SK-N-SH treated with all-trans-retinoic acid at 6 μM for 48 hours (cell line): ENCODE measurements around the gene PHF2.

ENCODE experiments used
- ATAC-seq: fragments of 200-7000 bp; cut with Tn5 transposase; 3 replicates; pipeline ENCODE4 v1.9.1; 2020; ENCODE audit warnings: mild to moderate bottlenecking, moderate library complexity
- ARNTL ChIP-seq: fragments of 450-650 bp; formaldehyde crosslinking; IDR thresholded peaks from 2 replicates; pipeline ENCODE4 v1.5.0; 2020; ENCODE audit warnings: low read depth, mild to moderate bottlenecking, moderate library complexity, borderline replicate concordance
- CSDC2 ChIP-seq: fragments of 250-450 bp; sonication (Bioruptor Pico); IDR thresholded peaks from 2 replicates; pipeline ENCODE4 v1.5.0; 2020; ENCODE audit warnings: mild to moderate bottlenecking, moderate library complexity
- ESRRG ChIP-seq: fragments of 250-450 bp; sonication (Bioruptor Pico); IDR thresholded peaks from 2 replicates; pipeline ENCODE4 v1.6.1; 2021; ENCODE audit warnings: mild to moderate bottlenecking
- GLIS3 ChIP-seq: fragments of 250-450 bp; sonication (Bioruptor Pico); IDR thresholded peaks from 2 replicates; pipeline ENCODE4 v1.5.0; 2020; ENCODE audit warnings: mild to moderate bottlenecking, moderate library complexity
- ISL1 ChIP-seq: fragments of 250-450 bp; sonication (Bioruptor Pico); IDR thresholded peaks from 2 replicates; pipeline ENCODE4 v2.1.2; 2022; ENCODE audit warnings: mild to moderate bottlenecking, moderate library complexity
- PPARA ChIP-seq: fragments of 250-450 bp; sonication (Bioruptor Pico); IDR thresholded peaks from 2 replicates; pipeline ENCODE4 v1.5.0; 2020; ENCODE audit warnings: mild to moderate bottlenecking, borderline replicate concordance
- RARB ChIP-seq: fragments of 250-450 bp; sonication (Bioruptor Pico); IDR thresholded peaks from 2 replicates; pipeline ENCODE4 v1.8.0; 2021; ENCODE audit warnings: mild to moderate bottlenecking, moderate library complexity
- TCF4 ChIP-seq: fragments of 250-450 bp; sonication (Bioruptor Pico); IDR thresholded peaks from 2 replicates; pipeline ENCODE4 v1.8.0; 2021; ENCODE audit warnings: mild to moderate bottlenecking, moderate library complexity, borderline replicate concordance
- ZC3H10 ChIP-seq: fragments of 250-450 bp; sonication (Bioruptor Pico); IDR thresholded peaks from 2 replicates; pipeline ENCODE4 v1.5.1; 2021; ENCODE audit warnings: mild to moderate bottlenecking, moderate library complexity
- ZFP3 ChIP-seq: fragments of 250-450 bp; sonication (Bioruptor Pico); IDR thresholded peaks from 2 replicates; pipeline ENCODE4 v1.5.0; 2020; ENCODE audit warnings: mild to moderate bottlenecking, moderate library complexity
- ZFP30 ChIP-seq: fragments of 450-650 bp; formaldehyde crosslinking; IDR thresholded peaks from 2 replicates; pipeline ENCODE4 v1.5.0; 2022; ENCODE audit warnings: mild to moderate bottlenecking, moderate library complexity
- ZNF70 ChIP-seq: fragments of 450-650 bp; formaldehyde crosslinking; IDR thresholded peaks from 2 replicates; pipeline ENCODE4 v1.5.0; 2020; ENCODE audit warnings: mild to moderate bottlenecking, moderate library complexity
- TF ChIP-seq, protein P1 (sequence below): fragments of 250-450 bp; sonication (Bioruptor Pico); IDR thresholded peaks from 2 replicates; pipeline ENCODE4 v1.8.0; 2021; ENCODE audit warnings: low read depth, mild to moderate bottlenecking, moderate library complexity, borderline replicate concordance
- TF ChIP-seq, protein P2 (sequence below): fragments of 250-450 bp; sonication (Bioruptor Pico); IDR thresholded peaks from 2 replicates; pipeline ENCODE4 v1.5.1; 2021; ENCODE audit warnings: mild to moderate bottlenecking, moderate library complexity
- TF ChIP-seq, protein P3 (sequence below): fragments of 250-450 bp; sonication (Bioruptor Pico); IDR thresholded peaks from 2 replicates; pipeline ENCODE4 v1.8.0; 2020; ENCODE audit warnings: mild to moderate bottlenecking, moderate library complexity, borderline replicate concordance
- TF ChIP-seq, protein P4 (sequence below): fragments of 250-450 bp; sonication (Bioruptor Pico); IDR thresholded peaks from 2 replicates; pipeline ENCODE4 v1.5.0; 2020; ENCODE audit warnings: mild to moderate bottlenecking, moderate library complexity
- TF ChIP-seq, protein P5 (sequence below): fragments of 250-450 bp; sonication (Bioruptor Pico); IDR thresholded peaks from 2 replicates; pipeline ENCODE4 v1.5.1; 2020; ENCODE audit warnings: low read depth, mild to moderate bottlenecking, moderate library complexity

The PHF2 gene

DNA sequence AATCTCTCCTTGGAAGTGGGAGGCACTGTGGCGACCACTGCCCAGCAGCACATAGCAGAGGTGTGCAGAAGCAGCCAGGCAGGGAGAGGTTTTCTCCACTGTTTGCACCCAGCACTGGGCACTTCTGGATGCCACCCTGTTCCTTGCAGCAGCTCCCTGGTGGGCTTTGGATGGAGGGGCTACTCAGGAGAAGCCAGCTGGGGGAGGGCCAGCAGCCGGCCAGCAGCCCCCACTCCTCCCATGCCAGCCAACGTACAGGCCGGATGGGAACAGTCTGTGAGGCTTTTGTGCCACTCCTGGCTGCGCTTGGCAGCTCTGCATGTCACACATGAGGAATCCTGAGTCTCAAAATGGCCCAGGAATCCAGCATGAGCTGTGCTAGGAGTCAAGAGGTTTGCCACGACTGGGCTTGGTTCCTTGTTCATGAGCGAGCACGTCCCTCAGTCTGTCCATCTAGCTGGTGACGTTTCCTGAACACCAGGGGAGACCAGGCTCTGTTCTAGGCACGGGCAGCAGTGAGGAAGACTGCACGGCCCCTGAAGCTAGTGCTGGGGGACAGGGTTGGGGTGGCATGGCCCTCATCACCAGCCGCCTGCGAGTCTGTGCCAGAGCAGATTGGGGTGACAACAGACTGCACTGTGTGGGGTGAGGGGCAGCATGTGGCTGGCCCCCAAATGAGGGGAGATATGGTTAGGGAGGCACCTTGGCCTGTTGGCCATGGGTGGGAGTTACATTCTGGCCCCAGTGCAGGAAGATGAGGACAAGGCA, 10.1 kb downstream of the PHF2 start:
- TF ChIP-seq ZFP30 (CRISPR knock-in tag), result no peak
- no peak for TF ChIP-seq ZC3H10
- TF ChIP-seq, protein P1, sequence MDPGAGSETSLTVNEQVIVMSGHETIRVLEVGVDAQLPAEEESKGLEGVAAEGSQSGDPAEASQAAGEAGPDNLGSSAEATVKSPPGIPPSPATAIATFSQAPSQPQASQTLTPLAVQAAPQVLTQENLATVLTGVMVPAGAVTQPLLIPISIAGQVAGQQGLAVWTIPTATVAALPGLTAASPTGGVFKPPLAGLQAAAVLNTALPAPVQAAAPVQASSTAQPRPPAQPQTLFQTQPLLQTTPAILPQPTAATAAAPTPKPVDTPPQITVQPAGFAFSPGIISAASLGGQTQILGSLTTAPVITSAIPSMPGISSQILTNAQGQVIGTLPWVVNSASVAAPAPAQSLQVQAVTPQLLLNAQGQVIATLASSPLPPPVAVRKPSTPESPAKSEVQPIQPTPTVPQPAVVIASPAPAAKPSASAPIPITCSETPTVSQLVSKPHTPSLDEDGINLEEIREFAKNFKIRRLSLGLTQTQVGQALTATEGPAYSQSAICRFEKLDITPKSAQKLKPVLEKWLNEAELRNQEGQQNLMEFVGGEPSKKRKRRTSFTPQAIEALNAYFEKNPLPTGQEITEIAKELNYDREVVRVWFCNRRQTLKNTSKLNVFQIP (CRISPR knock-in tag), result no peak
- no peak for ATAC-seq

DNA sequence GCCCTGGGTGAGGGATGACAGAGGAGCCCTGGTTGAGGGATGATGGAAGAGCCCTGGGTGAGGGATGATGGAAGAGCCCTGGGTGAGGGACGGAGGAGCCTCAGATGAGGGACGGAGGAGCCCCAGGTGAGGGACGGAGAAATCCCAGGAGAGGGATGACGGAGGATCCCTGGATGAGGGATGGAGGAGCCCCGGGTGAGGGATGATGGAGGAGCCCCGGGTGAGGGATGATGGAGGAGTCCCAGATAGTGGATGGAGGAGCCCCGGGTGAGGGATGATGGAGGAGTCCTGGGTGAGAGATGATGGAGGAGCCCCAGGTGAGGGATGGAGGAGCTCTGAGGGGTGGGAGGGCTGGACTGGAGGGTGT, 10.9 kb downstream of the PHF2 start:
- ATAC-seq, result no peak
- TF ChIP-seq GLIS3 (CRISPR knock-in tag), result no peak
- TF ChIP-seq ISL1 (CRISPR knock-in tag), result no peak
- TF ChIP-seq, all 23 proteins: peak for 0

DNA sequence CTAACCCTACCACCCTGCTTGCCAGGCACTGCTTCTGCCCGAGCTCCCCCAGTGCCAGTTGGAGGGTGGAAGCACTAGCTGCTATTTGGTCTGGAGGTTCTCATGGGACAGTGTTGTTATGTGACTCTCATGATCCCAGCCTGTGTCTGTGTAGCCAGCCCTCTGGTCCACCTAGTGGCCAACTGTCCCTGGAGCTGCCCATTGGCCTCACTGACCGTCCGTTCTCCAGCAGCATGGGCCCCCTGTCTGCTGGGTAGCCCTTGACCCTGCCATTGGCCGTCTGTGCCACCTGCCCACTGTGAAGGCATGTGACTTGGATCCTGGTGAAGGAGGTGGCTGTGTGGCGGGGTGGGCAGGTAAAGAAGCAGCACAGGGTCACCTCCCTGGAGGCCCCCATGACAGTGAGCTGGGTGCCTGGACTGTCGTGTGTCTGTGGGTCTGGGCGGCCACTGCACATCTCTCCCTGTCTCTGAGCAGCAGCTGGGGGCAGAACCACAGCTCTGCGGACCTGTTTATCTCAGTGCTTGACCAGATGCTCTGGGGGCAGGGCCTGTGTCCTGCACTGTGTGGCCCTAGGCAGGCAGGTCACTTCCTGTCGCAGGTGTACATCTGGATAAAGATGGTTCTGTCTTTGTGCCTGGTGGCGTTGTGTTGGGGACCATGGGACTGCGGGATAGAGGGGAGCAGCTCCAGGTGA, 11.4 kb downstream of the PHF2 start:
- TF ChIP-seq, protein P2, sequence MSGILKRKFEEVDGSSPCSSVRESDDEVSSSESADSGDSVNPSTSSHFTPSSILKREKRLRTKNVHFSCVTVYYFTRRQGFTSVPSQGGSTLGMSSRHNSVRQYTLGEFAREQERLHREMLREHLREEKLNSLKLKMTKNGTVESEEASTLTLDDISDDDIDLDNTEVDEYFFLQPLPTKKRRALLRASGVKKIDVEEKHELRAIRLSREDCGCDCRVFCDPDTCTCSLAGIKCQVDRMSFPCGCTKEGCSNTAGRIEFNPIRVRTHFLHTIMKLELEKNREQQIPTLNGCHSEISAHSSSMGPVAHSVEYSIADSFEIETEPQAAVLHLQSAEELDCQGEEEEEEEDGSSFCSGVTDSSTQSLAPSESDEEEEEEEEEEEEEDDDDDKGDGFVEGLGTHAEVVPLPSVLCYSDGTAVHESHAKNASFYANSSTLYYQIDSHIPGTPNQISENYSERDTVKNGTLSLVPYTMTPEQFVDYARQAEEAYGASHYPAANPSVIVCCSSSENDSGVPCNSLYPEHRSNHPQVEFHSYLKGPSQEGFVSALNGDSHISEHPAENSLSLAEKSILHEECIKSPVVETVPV, result no peak
- TF ChIP-seq, protein P3, sequence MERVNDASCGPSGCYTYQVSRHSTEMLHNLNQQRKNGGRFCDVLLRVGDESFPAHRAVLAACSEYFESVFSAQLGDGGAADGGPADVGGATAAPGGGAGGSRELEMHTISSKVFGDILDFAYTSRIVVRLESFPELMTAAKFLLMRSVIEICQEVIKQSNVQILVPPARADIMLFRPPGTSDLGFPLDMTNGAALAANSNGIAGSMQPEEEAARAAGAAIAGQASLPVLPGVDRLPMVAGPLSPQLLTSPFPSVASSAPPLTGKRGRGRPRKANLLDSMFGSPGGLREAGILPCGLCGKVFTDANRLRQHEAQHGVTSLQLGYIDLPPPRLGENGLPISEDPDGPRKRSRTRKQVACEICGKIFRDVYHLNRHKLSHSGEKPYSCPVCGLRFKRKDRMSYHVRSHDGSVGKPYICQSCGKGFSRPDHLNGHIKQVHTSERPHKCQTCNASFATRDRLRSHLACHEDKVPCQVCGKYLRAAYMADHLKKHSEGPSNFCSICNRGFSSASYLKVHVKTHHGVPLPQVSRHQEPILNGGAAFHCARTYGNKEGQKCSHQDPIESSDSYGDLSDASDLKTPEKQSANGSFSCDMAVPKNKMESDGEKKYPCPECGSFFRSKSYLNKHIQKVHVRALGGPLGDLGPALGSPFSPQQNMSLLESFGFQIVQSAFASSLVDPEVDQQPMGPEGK (CRISPR knock-in tag), result no peak
- TF ChIP-seq, all 23 proteins: peak for 0
- ATAC-seq, result peak; percentile 58; the same call in 2 of the 3 replicates

DNA sequence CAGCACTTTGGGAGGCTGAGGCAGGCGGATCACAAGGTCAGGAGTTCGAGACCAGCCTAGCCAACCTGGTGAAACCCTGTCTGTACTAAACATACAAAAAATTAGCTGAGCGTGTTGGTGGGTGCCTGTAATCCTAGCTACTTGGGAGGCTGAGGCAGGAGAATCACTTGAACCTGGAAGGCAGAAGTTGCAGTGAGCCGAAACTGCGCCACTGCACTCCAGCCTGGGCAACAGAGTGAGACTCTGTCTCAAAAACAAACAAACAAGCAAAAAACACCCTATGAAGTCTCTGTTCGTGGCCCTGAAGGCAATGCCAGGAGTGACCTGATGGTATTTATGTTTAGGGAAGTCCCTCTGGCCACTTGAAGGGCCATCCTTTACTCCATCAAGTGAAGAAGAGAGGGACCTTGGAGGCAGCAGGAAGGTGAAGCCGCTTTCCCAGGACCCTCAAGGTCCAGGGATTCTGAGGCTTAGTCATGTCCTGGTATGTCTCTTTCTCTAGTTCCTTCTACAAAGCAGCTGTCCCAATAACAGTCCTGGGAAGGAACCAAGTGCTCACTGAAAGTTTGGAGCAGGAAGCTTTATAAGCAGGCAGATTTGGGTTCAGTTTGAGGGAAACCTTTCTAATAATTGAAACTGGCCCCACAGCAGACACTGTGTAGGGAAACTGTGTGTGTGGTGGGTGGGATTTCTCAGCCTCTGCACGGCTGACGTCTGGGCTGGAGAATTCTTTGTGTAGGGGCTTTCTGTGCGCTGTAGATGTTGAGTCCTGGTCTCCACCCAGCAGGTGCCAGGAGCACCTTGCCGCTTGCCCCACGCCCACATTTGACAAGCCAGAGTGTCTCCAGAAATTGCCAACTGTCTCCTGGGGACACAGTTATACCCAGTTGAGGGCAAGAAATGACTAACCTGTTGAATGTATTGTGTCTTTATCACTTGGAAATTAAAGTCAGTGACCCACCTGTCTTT, 12.5 kb downstream of the PHF2 start:
- ATAC-seq, result peak; percentile 13; the same call in 1 of the 3 replicates
- TF ChIP-seq ZNF70 (CRISPR knock-in tag), result no peak
- TF ChIP-seq, protein P4, sequence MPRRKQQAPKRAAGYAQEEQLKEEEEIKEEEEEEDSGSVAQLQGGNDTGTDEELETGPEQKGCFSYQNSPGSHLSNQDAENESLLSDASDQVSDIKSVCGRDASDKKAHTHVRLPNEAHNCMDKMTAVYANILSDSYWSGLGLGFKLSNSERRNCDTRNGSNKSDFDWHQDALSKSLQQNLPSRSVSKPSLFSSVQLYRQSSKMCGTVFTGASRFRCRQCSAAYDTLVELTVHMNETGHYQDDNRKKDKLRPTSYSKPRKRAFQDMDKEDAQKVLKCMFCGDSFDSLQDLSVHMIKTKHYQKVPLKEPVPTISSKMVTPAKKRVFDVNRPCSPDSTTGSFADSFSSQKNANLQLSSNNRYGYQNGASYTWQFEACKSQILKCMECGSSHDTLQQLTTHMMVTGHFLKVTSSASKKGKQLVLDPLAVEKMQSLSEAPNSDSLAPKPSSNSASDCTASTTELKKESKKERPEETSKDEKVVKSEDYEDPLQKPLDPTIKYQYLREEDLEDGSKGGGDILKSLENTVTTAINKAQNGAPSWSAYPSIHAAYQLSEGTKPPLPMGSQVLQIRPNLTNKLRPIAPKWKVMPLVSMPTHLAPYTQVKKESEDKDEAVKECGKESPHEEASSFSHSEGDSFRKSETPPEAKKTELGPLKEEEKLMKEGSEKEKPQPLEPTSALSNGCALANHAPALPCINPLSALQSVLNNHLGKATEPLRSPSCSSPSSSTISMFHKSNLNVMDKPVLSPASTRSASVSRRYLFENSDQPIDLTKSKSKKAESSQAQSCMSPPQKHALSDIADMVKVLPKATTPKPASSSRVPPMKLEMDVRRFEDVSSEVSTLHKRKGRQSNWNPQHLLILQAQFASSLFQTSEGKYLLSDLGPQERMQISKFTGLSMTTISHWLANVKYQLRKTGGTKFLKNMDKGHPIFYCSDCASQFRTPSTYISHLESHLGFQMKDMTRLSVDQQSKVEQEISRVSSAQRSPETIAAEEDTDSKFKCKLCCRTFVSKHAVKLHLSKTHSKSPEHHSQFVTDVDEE (CRISPR knock-in tag), result no peak
- no peak for TF ChIP-seq ARNTL
- TF ChIP-seq, protein P2, result no peak
- TF ChIP-seq CSDC2, result no peak
- no peak for TF ChIP-seq ZC3H10
- no peak for TF ChIP-seq ZFP3 (CRISPR knock-in tag)
- TF ChIP-seq, protein P5, sequence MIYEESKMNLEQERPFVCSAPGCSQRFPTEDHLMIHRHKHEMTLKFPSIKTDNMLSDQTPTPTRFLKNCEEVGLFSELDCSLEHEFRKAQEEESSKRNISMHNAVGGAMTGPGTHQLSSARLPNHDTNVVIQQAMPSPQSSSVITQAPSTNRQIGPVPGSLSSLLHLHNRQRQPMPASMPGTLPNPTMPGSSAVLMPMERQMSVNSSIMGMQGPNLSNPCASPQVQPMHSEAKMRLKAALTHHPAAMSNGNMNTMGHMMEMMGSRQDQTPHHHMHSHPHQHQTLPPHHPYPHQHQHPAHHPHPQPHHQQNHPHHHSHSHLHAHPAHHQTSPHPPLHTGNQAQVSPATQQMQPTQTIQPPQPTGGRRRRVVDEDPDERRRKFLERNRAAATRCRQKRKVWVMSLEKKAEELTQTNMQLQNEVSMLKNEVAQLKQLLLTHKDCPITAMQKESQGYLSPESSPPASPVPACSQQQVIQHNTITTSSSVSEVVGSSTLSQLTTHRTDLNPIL (CRISPR knock-in tag), result no peak
- no peak for TF ChIP-seq ZFP30 (CRISPR knock-in tag)
- no peak for TF ChIP-seq ESRRG (CRISPR knock-in tag)
- TF ChIP-seq TCF4 (CRISPR knock-in tag), result no peak
- no peak for TF ChIP-seq RARB
- no peak for TF ChIP-seq PPARA (CRISPR knock-in tag)
